GM23338 (cell line): Measurements from ENCODE around the gene FARP1. TPM values are rescaled to one million over a fixed set of nuclear protein-coding genes. Genes with fewer than 3 reads are reported as not detected.

ENCODE experiments used
- ATAC-seq: fragments of 200-7000 bp; cut with Tn5 transposase; 3 replicates; pipeline ENCODE4 v1.9.1; 2020
- DNase-seq: peaks from one replicate; pipeline ENCODE4 v3.0.0-alpha.2; 2015; ENCODE audit warnings: low spot score
- H2AFZ ChIP-seq: fragments of 200-600 bp; sonication (generic); 2 replicates; pipeline ENCODE4 v1.8.0; 2016; ENCODE audit warnings: antibody characterized with exemption, mild to moderate bottlenecking, moderate library complexity
- H3F3A ChIP-seq: fragments of 200-600 bp; sonication (generic); replicated peaks from 2 replicates; pipeline ENCODE4 v1.8.0; 2017; ENCODE audit warnings: antibody characterized with exemption, mixed run types, low read depth
- H3K27ac ChIP-seq: fragments of 200-600 bp; sonication (generic); 2 replicates; pipeline ENCODE4 v1.6.1; 2016; ENCODE audit warnings: low read depth
- H3K27me3 ChIP-seq: fragments of 200-600 bp; sonication (generic); 2 replicates; pipeline ENCODE4 v1.8.0; 2016; ENCODE audit warnings: mild to moderate bottlenecking, mixed run types, moderate library complexity; ENCODE audit not compliant: insufficient read depth
- H3K36me3 ChIP-seq: fragments of 200-600 bp; sonication (generic); 2 replicates; pipeline ENCODE4 v1.8.0; 2016; ENCODE audit warnings: mild to moderate bottlenecking; ENCODE audit not compliant: insufficient read depth
- H3K4me1 ChIP-seq: fragments of 200-600 bp; sonication (generic); 2 replicates; pipeline ENCODE4 v1.8.0; 2016; ENCODE audit warnings: mild to moderate bottlenecking, moderate library complexity; ENCODE audit not compliant: insufficient read depth
- H3K4me2 ChIP-seq: fragments of 200-600 bp; sonication (generic); 2 replicates; pipeline ENCODE4 v1.7.1; 2017; ENCODE audit warnings: mixed run types
- H3K4me3 ChIP-seq: fragments of 200-600 bp; sonication (generic); 2 replicates; pipeline ENCODE4 v1.6.1; 2016; ENCODE audit warnings: mixed run types
- H3K79me2 ChIP-seq: fragments of 200-600 bp; sonication (generic); replicated peaks from 2 replicates; pipeline ENCODE4 v1.8.0; 2017; ENCODE audit warnings: mild to moderate bottlenecking; ENCODE audit not compliant: insufficient read depth
- H3K9me2 ChIP-seq: fragments of 200-600 bp; sonication (generic); 2 replicates; pipeline ENCODE4 v1.8.0; 2017; ENCODE audit not compliant: insufficient read depth
- H4K20me1 ChIP-seq: fragments of 200-600 bp; sonication (generic); replicated peaks from 2 replicates; pipeline ENCODE4 v1.8.0; 2017; ENCODE audit warnings: mild to moderate bottlenecking; ENCODE audit not compliant: insufficient read depth
- H3K27ac Mint-ChIP-seq: 2 replicates; pipeline ENCODE4 v1.8.0; 2020; ENCODE audit warnings: inconsistent platforms, mild to moderate bottlenecking, moderate library complexity, mixed read lengths
- H3K27me3 Mint-ChIP-seq: 3 replicates; pipeline ENCODE4 v1.8.0; 2022; ENCODE audit warnings: low read depth, mild to moderate bottlenecking, moderate library complexity, mixed read lengths, inconsistent platforms; ENCODE audit not compliant: insufficient read depth, poor library complexity
- H3K36me3 Mint-ChIP-seq: 3 replicates; pipeline ENCODE4 v1.8.0; 2021; ENCODE audit warnings: low read depth, mild to moderate bottlenecking, inconsistent platforms, moderate library complexity, mixed read lengths
- H3K4me1 Mint-ChIP-seq: 3 replicates; pipeline ENCODE4 v1.8.0; 2020; ENCODE audit warnings: mild to moderate bottlenecking, inconsistent platforms, mixed read lengths
- H3K4me3 Mint-ChIP-seq: 3 replicates; pipeline ENCODE4 v1.8.0; 2021; ENCODE audit warnings: moderate library complexity, mild to moderate bottlenecking, inconsistent platforms, mixed read lengths
- H3K9me3 Mint-ChIP-seq: 3 replicates; pipeline ENCODE4 v1.8.0; 2020; ENCODE audit warnings: moderate library complexity, mild to moderate bottlenecking, inconsistent platforms, mixed read lengths
- EZH2phosphoT487 ChIP-seq: fragments of 200-600 bp; sonication (generic); IDR thresholded peaks from one replicate; pipeline ENCODE4 v1.8.1; 2018; ENCODE audit warnings: antibody characterized with exemption; ENCODE audit not compliant: unreplicated experiment
- JUNB ChIP-seq: IDR thresholded peaks from one replicate; pipeline ENCODE4 v1.6.1; 2016; ENCODE audit warnings: antibody characterized with exemption; ENCODE audit not compliant: unreplicated experiment
- NANOG ChIP-seq: IDR thresholded peaks from 2 replicates; pipeline ENCODE4 v1.6.1; 2016; ENCODE audit warnings: antibody characterized with exemption, borderline replicate concordance
- POLR2AphosphoS5 ChIP-seq: IDR thresholded peaks from 2 replicates; pipeline ENCODE4 v1.6.1; 2016; ENCODE audit warnings: antibody characterized with exemption, low read depth
- ZNF114 ChIP-seq: fragments of 250-450 bp; sonication (Bioruptor Pico); IDR thresholded peaks from 2 replicates; pipeline ENCODE4 v1.5.0; 2020; ENCODE audit warnings: mild to moderate bottlenecking, moderate library complexity
- polyA plus RNA-seq: library from polyadenylated mRNA; unstranded; fragments of >200 nt; fragmentation: Nextera tagmentation; extraction: Ambion mirVana; gene quantifications from 2 replicates; pipeline ENCODE4 v1.2.1, GENCODE V29; 2016
- total RNA-seq: library from RNA; depleted of rRNA; stranded (reverse); fragments of >200 nt; shearing (Covaris generic); gene quantifications from 2 replicates; pipeline ENCODE4 v1.2.3, GENCODE V29; 2014
- TF ChIP-seq, protein P1 (sequence below): fragments of 250-450 bp; sonication (Bioruptor Pico); IDR thresholded peaks from 2 replicates; pipeline ENCODE4 v1.5.0; 2020; ENCODE audit warnings: mild to moderate bottlenecking, moderate library complexity
- TF ChIP-seq, protein P2 (sequence below): IDR thresholded peaks from 2 replicates; pipeline ENCODE4 v1.6.1; 2016; ENCODE audit warnings: antibody characterized with exemption
- TF ChIP-seq, protein P3 (sequence below): IDR thresholded peaks from one replicate; pipeline ENCODE4 v1.6.1; 2018; ENCODE audit warnings: antibody characterized with exemption; ENCODE audit not compliant: unreplicated experiment

FARP1 gene
- total and polyA plus RNA-seq, 2 experiments from 2014 or later: 53.6 to 82.5 TPM

DNA sequence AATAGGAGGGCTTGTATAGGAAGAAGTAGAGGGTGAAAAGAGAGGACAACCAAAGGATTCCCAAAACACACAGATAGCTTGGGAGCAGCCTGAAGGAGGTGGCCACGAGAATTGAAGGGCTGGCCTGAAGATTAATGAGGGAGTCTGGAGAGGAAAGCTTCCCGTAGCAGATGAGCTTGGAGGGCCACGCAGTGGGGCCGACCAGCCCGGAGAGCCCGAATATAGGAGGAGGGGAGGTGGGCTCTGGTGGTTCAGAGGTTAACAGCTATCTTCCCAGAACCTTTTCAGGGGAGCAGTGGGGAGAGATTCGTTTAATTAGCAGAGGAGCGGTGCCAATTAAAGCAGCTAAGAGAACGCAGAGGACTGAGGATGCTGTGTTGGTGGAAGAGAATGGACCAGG is 279.2 kb downstream of the FARP1 start (continued):
- TF ChIP-seq, protein P1, sequence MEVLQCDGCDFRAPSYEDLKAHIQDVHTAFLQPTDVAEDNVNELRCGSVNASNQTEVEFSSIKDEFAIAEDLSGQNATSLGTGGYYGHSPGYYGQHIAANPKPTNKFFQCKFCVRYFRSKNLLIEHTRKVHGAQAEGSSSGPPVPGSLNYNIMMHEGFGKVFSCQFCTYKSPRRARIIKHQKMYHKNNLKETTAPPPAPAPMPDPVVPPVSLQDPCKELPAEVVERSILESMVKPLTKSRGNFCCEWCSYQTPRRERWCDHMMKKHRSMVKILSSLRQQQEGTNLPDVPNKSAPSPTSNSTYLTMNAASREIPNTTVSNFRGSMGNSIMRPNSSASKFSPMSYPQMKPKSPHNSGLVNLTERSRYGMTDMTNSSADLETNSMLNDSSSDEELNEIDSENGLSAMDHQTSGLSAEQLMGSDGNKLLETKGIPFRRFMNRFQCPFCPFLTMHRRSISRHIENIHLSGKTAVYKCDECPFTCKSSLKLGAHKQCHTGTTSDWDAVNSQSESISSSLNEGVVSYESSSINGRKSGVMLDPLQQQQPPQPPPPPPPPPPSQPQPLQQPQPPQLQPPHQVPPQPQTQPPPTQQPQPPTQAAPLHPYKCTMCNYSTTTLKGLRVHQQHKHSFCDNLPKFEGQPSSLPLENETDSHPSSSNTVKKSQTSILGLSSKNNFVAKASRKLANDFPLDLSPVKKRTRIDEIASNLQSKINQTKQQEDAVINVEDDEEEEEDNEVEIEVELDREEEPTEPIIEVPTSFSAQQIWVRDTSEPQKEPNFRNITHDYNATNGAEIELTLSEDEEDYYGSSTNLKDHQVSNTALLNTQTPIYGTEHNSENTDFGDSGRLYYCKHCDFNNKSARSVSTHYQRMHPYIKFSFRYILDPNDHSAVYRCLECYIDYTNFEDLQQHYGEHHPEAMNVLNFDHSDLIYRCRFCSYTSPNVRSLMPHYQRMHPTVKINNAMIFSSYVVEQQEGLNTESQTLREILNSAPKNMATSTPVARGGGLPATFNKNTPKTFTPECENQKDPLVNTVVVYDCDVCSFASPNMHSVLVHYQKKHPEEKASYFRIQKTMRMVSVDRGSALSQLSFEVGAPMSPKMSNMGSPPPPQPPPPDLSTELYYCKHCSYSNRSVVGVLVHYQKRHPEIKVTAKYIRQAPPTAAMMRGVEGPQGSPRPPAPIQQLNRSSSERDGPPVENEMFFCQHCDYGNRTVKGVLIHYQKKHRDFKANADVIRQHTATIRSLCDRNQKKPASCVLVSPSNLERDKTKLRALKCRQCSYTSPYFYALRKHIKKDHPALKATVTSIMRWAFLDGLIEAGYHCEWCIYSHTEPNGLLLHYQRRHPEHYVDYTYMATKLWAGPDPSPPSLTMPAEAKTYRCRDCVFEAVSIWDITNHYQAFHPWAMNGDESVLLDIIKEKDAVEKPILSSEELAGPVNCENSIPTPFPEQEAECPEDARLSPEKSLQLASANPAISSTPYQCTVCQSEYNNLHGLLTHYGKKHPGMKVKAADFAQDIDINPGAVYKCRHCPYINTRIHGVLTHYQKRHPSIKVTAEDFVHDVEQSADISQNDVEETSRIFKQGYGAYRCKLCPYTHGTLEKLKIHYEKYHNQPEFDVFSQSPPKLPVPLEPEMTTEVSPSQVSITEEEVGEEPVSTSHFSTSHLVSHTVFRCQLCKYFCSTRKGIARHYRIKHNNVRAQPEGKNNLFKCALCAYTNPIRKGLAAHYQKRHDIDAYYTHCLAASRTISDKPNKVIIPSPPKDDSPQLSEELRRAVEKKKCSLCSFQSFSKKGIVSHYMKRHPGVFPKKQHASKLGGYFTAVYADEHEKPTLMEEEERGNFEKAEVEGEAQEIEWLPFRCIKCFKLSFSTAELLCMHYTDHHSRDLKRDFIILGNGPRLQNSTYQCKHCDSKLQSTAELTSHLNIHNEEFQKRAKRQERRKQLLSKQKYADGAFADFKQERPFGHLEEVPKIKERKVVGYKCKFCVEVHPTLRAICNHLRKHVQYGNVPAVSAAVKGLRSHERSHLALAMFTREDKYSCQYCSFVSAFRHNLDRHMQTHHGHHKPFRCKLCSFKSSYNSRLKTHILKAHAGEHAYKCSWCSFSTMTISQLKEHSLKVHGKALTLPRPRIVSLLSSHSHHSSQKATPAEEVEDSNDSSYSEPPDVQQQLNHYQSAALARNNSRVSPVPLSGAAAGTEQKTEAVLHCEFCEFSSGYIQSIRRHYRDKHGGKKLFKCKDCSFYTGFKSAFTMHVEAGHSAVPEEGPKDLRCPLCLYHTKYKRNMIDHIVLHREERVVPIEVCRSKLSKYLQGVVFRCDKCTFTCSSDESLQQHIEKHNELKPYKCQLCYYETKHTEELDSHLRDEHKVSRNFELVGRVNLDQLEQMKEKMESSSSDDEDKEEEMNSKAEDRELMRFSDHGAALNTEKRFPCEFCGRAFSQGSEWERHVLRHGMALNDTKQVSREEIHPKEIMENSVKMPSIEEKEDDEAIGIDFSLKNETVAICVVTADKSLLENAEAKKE (CRISPR knock-in tag): no peak
- TF ChIP-seq NANOG: no peak
- TF ChIP-seq, protein P2, sequence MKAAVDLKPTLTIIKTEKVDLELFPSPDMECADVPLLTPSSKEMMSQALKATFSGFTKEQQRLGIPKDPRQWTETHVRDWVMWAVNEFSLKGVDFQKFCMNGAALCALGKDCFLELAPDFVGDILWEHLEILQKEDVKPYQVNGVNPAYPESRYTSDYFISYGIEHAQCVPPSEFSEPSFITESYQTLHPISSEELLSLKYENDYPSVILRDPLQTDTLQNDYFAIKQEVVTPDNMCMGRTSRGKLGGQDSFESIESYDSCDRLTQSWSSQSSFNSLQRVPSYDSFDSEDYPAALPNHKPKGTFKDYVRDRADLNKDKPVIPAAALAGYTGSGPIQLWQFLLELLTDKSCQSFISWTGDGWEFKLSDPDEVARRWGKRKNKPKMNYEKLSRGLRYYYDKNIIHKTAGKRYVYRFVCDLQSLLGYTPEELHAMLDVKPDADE: no peak

DNA sequence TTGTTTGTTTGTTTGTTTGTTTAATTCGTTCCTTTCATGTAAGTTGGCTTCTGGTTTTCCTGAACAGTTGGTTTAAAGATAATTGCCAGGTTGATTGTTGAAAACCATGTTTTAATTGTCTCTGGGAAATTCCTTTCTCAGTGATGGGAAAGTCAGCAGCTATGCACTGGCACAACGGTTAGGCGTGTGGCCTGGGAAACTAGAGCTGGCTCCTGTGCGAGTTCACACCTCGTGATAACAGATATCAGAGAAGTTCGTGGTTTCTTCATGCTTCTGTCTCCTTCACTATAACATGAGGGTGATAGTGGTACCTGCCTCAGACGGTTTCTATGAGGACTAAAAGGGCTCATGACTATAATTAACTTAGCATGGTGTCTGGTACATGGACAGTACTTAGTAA is 280.5 kb downstream of the FARP1 start:
- Histone ChIP-seq H3F3A (no peaks in the 10 kb centered on the region), H3K27ac (no peak overlapping the region), H3K4me2 (no peak overlapping the region), H3K79me2 (no peaks in the 10 kb centered on the region), H3K4me3 (no peak overlapping the region), H2AFZ (no peak overlapping the region), H3K9me2 (no peaks in the 10 kb centered on the region), H3K4me1 (no peaks in the 10 kb centered on the region), H4K20me1 (no peaks in the 10 kb centered on the region), H3K36me3 (peaks cover 9% of the 10 kb centered on the region; the same call in 1 of the 2 replicates), H3K27me3 (no peaks in the 10 kb centered on the region)
- H3K4me1 Mint-ChIP-seq: no peaks in the 10 kb centered on the region
- ATAC-seq (no peak), DNase-seq (no peak)
- H3K9me3 Mint-ChIP-seq: no peaks in the 10 kb centered on the region; the same call in 2 of the 3 replicates
- no peaks in the 10 kb centered on the region for H3K27me3 Mint-ChIP-seq
- no peak overlapping the region for H3K4me3 Mint-ChIP-seq
- no peak overlapping the region for H3K27ac Mint-ChIP-seq
- H3K36me3 Mint-ChIP-seq: peaks cover 30% of the 10 kb centered on the region
- TF ChIP-seq JUNB: no peak
- TF ChIP-seq, protein P2: no peak
- no peak for TF ChIP-seq EZH2phosphoT487
- TF ChIP-seq, protein P3, sequence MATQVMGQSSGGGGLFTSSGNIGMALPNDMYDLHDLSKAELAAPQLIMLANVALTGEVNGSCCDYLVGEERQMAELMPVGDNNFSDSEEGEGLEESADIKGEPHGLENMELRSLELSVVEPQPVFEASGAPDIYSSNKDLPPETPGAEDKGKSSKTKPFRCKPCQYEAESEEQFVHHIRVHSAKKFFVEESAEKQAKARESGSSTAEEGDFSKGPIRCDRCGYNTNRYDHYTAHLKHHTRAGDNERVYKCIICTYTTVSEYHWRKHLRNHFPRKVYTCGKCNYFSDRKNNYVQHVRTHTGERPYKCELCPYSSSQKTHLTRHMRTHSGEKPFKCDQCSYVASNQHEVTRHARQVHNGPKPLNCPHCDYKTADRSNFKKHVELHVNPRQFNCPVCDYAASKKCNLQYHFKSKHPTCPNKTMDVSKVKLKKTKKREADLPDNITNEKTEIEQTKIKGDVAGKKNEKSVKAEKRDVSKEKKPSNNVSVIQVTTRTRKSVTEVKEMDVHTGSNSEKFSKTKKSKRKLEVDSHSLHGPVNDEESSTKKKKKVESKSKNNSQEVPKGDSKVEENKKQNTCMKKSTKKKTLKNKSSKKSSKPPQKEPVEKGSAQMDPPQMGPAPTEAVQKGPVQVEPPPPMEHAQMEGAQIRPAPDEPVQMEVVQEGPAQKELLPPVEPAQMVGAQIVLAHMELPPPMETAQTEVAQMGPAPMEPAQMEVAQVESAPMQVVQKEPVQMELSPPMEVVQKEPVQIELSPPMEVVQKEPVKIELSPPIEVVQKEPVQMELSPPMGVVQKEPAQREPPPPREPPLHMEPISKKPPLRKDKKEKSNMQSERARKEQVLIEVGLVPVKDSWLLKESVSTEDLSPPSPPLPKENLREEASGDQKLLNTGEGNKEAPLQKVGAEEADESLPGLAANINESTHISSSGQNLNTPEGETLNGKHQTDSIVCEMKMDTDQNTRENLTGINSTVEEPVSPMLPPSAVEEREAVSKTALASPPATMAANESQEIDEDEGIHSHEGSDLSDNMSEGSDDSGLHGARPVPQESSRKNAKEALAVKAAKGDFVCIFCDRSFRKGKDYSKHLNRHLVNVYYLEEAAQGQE: no peak
- TF ChIP-seq NANOG: no peak
- TF ChIP-seq POLR2AphosphoS5: no peak
- no peak for TF ChIP-seq ZNF114 (CRISPR knock-in tag)
